ENCODE data around the gene CNBD2. TPM values are rescaled to one million over a fixed set of nuclear protein-coding genes. Genes with fewer than 3 reads are reported as not detected.
A peak's percentile ranks its signal among the peaks of the same experiment; 100 is the strongest.

The CNBD2 gene
- polyA plus RNA-seq, 3 donors = 8.0 to 11.3 (median 9.3) TPM

- Histone ChIP-seq H3K4me3 (replicated peaks in 1 of 3; ENCODE audit: low read depth in 2 of 3, low read length in 3 of 3) (peak overlapping the region in 2 of 3 experiments; percentile 14 to 55), H3K27me3 (ENCODE audit: control insufficient read depth in 2 of 2, insufficient read depth in 2 of 2, low read length in 2 of 2) (no peaks in the 10 kb centered on the region), H2AFZ (ENCODE audit: insufficient read depth, low read depth, low read length, poor library complexity, severe bottlenecking) (no peak overlapping the region), H3K27ac (ENCODE audit: low read depth in 1 of 2, low read length in 2 of 2) (peak overlapping the region; percentile 65 to 69), H3K9ac (ENCODE audit: insufficient read depth, low read length, poor library complexity, severe bottlenecking) (no peak overlapping the region), H3K79me2 (ENCODE audit: insufficient read depth, low read length) (no peaks in the 10 kb centered on the region), H3K4me1 (ENCODE audit: control insufficient read depth in 1 of 2, insufficient read depth in 2 of 2, low read length in 2 of 2) (peaks cover 39 to 41% of the 10 kb centered on the region in 2 donors), H3K9me3 (replicated peaks in 1 of 2; ENCODE audit: control insufficient read depth in 1 of 2, insufficient read depth in 1 of 2, low read length in 2 of 2) (no peaks in the 10 kb centered on the region), H3K36me3 (replicated peaks in 1 of 2; ENCODE audit: control insufficient read depth in 1 of 2, insufficient read depth in 2 of 2, low read length in 2 of 2) (no peaks in the 10 kb centered on the region), H4K20me1 (ENCODE audit: insufficient read depth, low read length) (no peaks in the 10 kb centered on the region), H3K4me2 (replicated peaks; ENCODE audit: extremely low read depth, low read length, poor library complexity, severe bottlenecking) (peak overlapping the region; percentile 14)
- no peaks in the 10 kb centered on the region for H3K36me3 Mint-ChIP-seq
- peaks cover 0 to 3% (median 0%) of the 10 kb centered on the region in 7 donors for H3K9me3 Mint-ChIP-seq
- H3K4me3 Mint-ChIP-seq = peak overlapping the region; percentile 66 to 80
- H3K27me3 Mint-ChIP-seq (ENCODE audit: low read depth in 3 of 3) = peaks cover 0 to 5% (median 4%) of the 10 kb centered on the region in 3 donors
- TF ChIP-seq, protein P1, sequence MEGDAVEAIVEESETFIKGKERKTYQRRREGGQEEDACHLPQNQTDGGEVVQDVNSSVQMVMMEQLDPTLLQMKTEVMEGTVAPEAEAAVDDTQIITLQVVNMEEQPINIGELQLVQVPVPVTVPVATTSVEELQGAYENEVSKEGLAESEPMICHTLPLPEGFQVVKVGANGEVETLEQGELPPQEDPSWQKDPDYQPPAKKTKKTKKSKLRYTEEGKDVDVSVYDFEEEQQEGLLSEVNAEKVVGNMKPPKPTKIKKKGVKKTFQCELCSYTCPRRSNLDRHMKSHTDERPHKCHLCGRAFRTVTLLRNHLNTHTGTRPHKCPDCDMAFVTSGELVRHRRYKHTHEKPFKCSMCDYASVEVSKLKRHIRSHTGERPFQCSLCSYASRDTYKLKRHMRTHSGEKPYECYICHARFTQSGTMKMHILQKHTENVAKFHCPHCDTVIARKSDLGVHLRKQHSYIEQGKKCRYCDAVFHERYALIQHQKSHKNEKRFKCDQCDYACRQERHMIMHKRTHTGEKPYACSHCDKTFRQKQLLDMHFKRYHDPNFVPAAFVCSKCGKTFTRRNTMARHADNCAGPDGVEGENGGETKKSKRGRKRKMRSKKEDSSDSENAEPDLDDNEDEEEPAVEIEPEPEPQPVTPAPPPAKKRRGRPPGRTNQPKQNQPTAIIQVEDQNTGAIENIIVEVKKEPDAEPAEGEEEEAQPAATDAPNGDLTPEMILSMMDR (IDR thresholded peaks at IDR 0.05) = no peak
- peak; percentile 63 to 84 (median 66) for DNase-seq
- H3K27ac Mint-ChIP-seq = peak overlapping the region; percentile 88 to 95 (median 93)
- peaks cover 40% of the 10 kb centered on the region for H3K4me1 Mint-ChIP-seq
- 0% methylated on average over 2 of the region's 9 CpGs for WGBS (ENCODE audit: insufficient coverage)
- intact Hi-C loops (cut with micrococcal nuclease) = no loop called here
Observed at GRCh38 chr20:35978041-35978513, 9.7 kb downstream of the CNBD2 start.

DNA sequence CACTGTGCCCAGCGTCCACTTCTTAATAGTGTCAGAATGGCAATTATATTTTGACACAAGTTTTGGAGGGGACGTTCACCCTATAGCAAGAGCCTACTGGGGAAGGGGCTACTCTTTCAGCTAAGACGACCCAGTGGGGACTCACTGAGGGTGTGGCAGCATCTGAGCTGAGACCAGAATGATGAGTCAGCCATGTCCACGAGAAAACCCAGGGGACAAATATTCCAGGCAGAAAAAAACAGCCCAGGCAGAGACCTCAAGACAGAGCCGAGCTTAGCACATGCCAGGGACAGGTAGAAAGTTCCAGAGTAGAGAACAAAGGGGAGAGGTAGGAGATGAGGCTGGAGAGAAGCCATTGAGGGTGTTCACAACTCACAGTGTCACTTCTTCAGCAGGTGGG, 11.2 kb downstream of the CNBD2 start:
- Histone ChIP-seq H4K20me1 (ENCODE audit: insufficient read depth, low read length) (no peaks in the 10 kb centered on the region), H3K9ac (ENCODE audit: insufficient read depth, low read length, poor library complexity, severe bottlenecking) (no peak overlapping the region), H3K4me3 (replicated peaks in 1 of 3; ENCODE audit: low read depth in 2 of 3, low read length in 3 of 3) (no peak overlapping the region), H2AFZ (ENCODE audit: insufficient read depth, low read depth, low read length, poor library complexity, severe bottlenecking) (no peak overlapping the region), H3K27ac (ENCODE audit: low read depth in 1 of 2, low read length in 2 of 2) (peak overlapping the region in 1 of 2 donors; percentile 69), H3K4me1 (ENCODE audit: control insufficient read depth in 1 of 2, insufficient read depth in 2 of 2, low read length in 2 of 2) (peaks cover 39 to 46% of the 10 kb centered on the region in 2 donors), H3K9me3 (replicated peaks in 1 of 2; ENCODE audit: control insufficient read depth in 1 of 2, insufficient read depth in 1 of 2, low read length in 2 of 2) (no peaks in the 10 kb centered on the region), H3K79me2 (ENCODE audit: insufficient read depth, low read length) (no peaks in the 10 kb centered on the region), H3K4me2 (replicated peaks; ENCODE audit: extremely low read depth, low read length, poor library complexity, severe bottlenecking) (no peak overlapping the region), H3K27me3 (ENCODE audit: control insufficient read depth in 2 of 2, insufficient read depth in 2 of 2, low read length in 2 of 2) (no peaks in the 10 kb centered on the region), H3K36me3 (replicated peaks in 1 of 2; ENCODE audit: control insufficient read depth in 1 of 2, insufficient read depth in 2 of 2, low read length in 2 of 2) (no peaks in the 10 kb centered on the region)
- intact Hi-C loops (cut with micrococcal nuclease) = no loop called here
- H3K27ac Mint-ChIP-seq = peak overlapping the region in 3 of 7 donors; percentile 37 to 59 (median 43)
- no peaks in the 10 kb centered on the region for H3K36me3 Mint-ChIP-seq
- no peak overlapping the region for H3K4me3 Mint-ChIP-seq
- H3K9me3 Mint-ChIP-seq = peaks cover 0 to 3% (median 0%) of the 10 kb centered on the region in 7 donors
- TF ChIP-seq, protein P1 (IDR thresholded peaks at IDR 0.05) = no peak
- H3K27me3 Mint-ChIP-seq (ENCODE audit: low read depth in 3 of 3) = peaks cover 0 to 4% (median 3%) of the 10 kb centered on the region in 3 donors
- DNase-seq = peak in 1 of 3 donors; percentile 20
- 59% methylated on average over 3 of the region's 5 CpGs for WGBS (ENCODE audit: insufficient coverage)
- peaks cover 42% of the 10 kb centered on the region for H3K4me1 Mint-ChIP-seq

Data from CD14-positive monocyte (primary cell).